ENCODE results near the gene ELN. TPM values are rescaled to one million over a fixed set of nuclear protein-coding genes. Genes with fewer than 3 reads are reported as not detected.

The ELN gene
- total and polyA plus RNA-seq, 2 of the 8 experiments (the other 6 are each of a cell fraction or from before 2014, with no cell fraction given), result 5.1 to 5.6 TPM

DNA sequence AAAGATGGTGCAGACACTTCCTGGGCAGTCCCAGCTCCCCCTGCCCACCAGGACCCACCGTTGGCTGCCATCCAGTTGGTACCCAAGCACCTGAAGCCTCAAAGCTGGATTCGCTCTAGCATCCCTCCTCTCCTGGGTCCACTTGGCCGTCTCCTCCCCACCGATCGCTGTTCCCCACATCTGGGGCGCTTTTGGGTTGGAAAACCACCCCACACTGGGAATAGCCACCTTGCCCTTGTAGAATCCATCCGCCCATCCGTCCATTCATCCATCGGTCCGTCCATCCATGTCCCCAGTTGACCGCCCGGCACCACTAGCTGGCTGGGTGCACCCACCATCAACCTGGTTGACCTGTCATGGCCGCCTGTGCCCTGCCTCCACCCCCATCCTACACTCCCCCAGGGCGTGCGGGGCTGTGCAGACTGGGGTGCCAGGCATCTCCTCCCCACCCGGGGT lies 41.1 kb downstream of the ELN start:
- H2AK5ac ChIP-seq (ENCODE audit: low read depth, low read length), result no peak overlapping the region

More for the DNA sequence above, 41.1 kb downstream of the ELN start:
- Histone ChIP-seq H3K18ac (ENCODE audit: extremely low read depth, low read length) (no peak overlapping the region), H2BK5ac (ENCODE audit: low read depth, low read length) (no peak overlapping the region), H4K91ac (replicated peaks; ENCODE audit: insufficient read length, low read length) (no peak overlapping the region), H3K4me2 (ENCODE audit: insufficient read depth in 1 of 2, low read depth in 2 of 2, low read length in 2 of 2) (no peak overlapping the region), H4K5ac (ENCODE audit: insufficient read length, low read depth, low read length) (no peak overlapping the region), H3K27me3 (replicated peaks in 1 of 4; ENCODE audit: control insufficient read depth in 3 of 4, extremely low read depth in 1 of 4, insufficient read depth in 3 of 4, low read length in 3 of 4) (no peaks in the 10 kb centered on the region), H3K4me3 (ENCODE audit: extremely low read depth in 1 of 4, insufficient read depth in 2 of 4, low read depth in 3 of 4, low read length in 4 of 4) (no peak overlapping the region), H3K9ac (replicated peaks in 1 of 4; ENCODE audit: extremely low read depth in 1 of 4, low read depth in 3 of 4, low read length in 3 of 4) (no peak overlapping the region), H3K56ac (replicated peaks; ENCODE audit: insufficient read length, low read depth, low read length) (no peak overlapping the region), H4K20me1 (replicated peaks in 1 of 2; ENCODE audit: control insufficient read depth in 1 of 2, insufficient read depth in 2 of 2, low read length in 2 of 2) (no peaks in the 10 kb centered on the region), H3K9me3 (ENCODE audit: insufficient read depth in 2 of 2, low read depth in 1 of 2, low read length in 1 of 2) (no peaks in the 10 kb centered on the region), H3K4me1 (replicated peaks in 1 of 4; ENCODE audit: control insufficient read depth in 3 of 4, insufficient read depth in 4 of 4, low read length in 3 of 4) (peaks cover 0 to 11% (median 3%) of the 10 kb centered on the region in 4 experiments; a peak in 3 of 7 replicates), H4K8ac (ENCODE audit: extremely low read depth, insufficient read depth, low read length) (no peak overlapping the region), H3K23ac (ENCODE audit: insufficient read length) (no peak overlapping the region), H2BK20ac (ENCODE audit: low read length) (no peak overlapping the region), H2BK15ac (ENCODE audit: low read length) (no peak overlapping the region), H3K79me1 (ENCODE audit: low read depth, low read length) (no peaks in the 10 kb centered on the region), H2BK120ac (replicated peaks; ENCODE audit: low read depth, low read length) (no peak overlapping the region), H3K36me3 (ENCODE audit: control insufficient read depth in 2 of 4, insufficient read depth in 4 of 4, low read length in 3 of 4) (no peaks in the 10 kb centered on the region), H3K27ac (ENCODE audit: low read depth, low read length) (no peak overlapping the region), H2BK12ac (ENCODE audit: low read depth, low read length) (no peak overlapping the region), H3K14ac (ENCODE audit: insufficient read length) (no peak overlapping the region), H3K23me2 (ENCODE audit: low read depth, low read length) (peaks cover 2% of the 10 kb centered on the region; the same call in 1 of the 2 replicates), H3K4ac (replicated peaks; ENCODE audit: insufficient read length, low read depth, low read length) (no peak overlapping the region), H3K79me2 (ENCODE audit: control insufficient read depth in 1 of 2, insufficient read depth in 2 of 2, low read length in 2 of 2) (no peaks in the 10 kb centered on the region), H2AFZ (ENCODE audit: low read length) (no peak overlapping the region)
- FAIRE-seq (no peak), DNase-seq (ENCODE audit: low read depth in 1 of 2, low spot score in 2 of 2) (no peak)
- TF ChIP-seq GTF2F1 (IDR thresholded peaks at IDR 0.05; ENCODE audit: borderline replicate concordance, low read depth, low read length) (no peak), MAFK (IDR thresholded peaks at IDR 0.05; ENCODE audit: low read depth, low read length) (no peak)
- TF ChIP-seq, protein P1, sequence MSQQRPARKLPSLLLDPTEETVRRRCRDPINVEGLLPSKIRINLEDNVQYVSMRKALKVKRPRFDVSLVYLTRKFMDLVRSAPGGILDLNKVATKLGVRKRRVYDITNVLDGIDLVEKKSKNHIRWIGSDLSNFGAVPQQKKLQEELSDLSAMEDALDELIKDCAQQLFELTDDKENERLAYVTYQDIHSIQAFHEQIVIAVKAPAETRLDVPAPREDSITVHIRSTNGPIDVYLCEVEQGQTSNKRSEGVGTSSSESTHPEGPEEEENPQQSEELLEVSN (IDR thresholded peaks at IDR 0.05), result no peak
- ChIA-PET CTCF (ENCODE audit: partially characterized antibody) (interaction anchor here (0.9 to 6.2 kb wide), 29 partner anchors 9 to 331 kb away, joined by 3 to 30 read pairs (median 6); partner anchors contain the start of genes LAT2 and LIMK1), POLR2A (ENCODE audit: partially characterized antibody) (interaction anchor here (1.1 to 1.7 kb wide), 3 partner anchors 16 to 151 kb away, joined by 3 to 5 read pairs (median 3); partner anchors contain the start of gene EIF4H)
- WGBS, 2 experiments (ENCODE audit: extremely low coverage in 1 of 2, insufficient coverage in 1 of 2, insufficient read length in 1 of 2, insufficient replicate concordance in 2 of 2, low coverage in 1 of 2, low lambda C conversion rate in 2 of 2, missing lambda C conversion rate in 1 of 2), result 89% methylated on average over 16 of the region's 16 CpGs; no CpG with 5 or more reads in 1 of the 2 experiments
